Natural killer cell (primary cell): Measurements from ENCODE around the gene DSG2. TPM values are rescaled to one million over a fixed set of nuclear protein-coding genes. Genes with fewer than 3 reads are reported as not detected.

Experiments
- ATAC-seq, 3 donors: fragments of 150-1000 bp in 2 of 3; fragments of 200-7000 bp in 1 of 3; cut with Tn5 transposase; 1 replicate in 1 of 3; 2 replicates in 2 of 3; pipeline ENCODE4 v1.10.0; 2021; ENCODE audit warnings: mild to moderate bottlenecking in 2 of 3, moderate library complexity in 2 of 3
- DNase-seq, 2 donors: peaks; one replicate each; pipeline versions ENCODE4 v3.0.0 to v3.0.0-alpha.2; 2013 to 2021; ENCODE audit warnings: mixed read lengths in 1 of 2
- H3K27ac ChIP-seq: one replicate; pipeline ENCODE4 v1.5.1; 2013; ENCODE audit warnings: mild to moderate bottlenecking, low read length
- H3K27me3 ChIP-seq: one replicate; pipeline ENCODE4 v1.6.1; 2013; ENCODE audit warnings: low read length; ENCODE audit not compliant: control insufficient read depth, insufficient read depth
- H3K36me3 ChIP-seq: one replicate; pipeline ENCODE4 v1.6.1; 2013; ENCODE audit warnings: low read length; ENCODE audit not compliant: control insufficient read depth, insufficient read depth
- H3K4me1 ChIP-seq: one replicate; pipeline ENCODE4 v1.6.1; 2013; ENCODE audit warnings: low read length; ENCODE audit not compliant: control insufficient read depth, insufficient read depth
- H3K4me3 ChIP-seq: one replicate; pipeline ENCODE4 v1.5.1; 2013; ENCODE audit warnings: low read length
- H3K9me3 ChIP-seq: one replicate; pipeline ENCODE4 v1.6.1; 2013; ENCODE audit warnings: low read length; ENCODE audit not compliant: control insufficient read depth, insufficient read depth
- H3K27ac Mint-ChIP-seq, 2 donors: one replicate each; pipeline ENCODE4 v1.8.0; 2022; ENCODE audit warnings: mild to moderate bottlenecking in 2 of 2, mixed read lengths in 2 of 2, moderate library complexity in 1 of 2
- H3K27me3 Mint-ChIP-seq, 2 donors: one replicate each; pipeline ENCODE4 v1.8.0; 2022; ENCODE audit warnings: low read depth in 2 of 2, mixed read lengths in 2 of 2
- H3K36me3 Mint-ChIP-seq: one replicate; pipeline ENCODE4 v1.8.0; 2022; ENCODE audit warnings: mixed read lengths
- H3K4me1 Mint-ChIP-seq, 2 donors: one replicate each; pipeline ENCODE4 v1.8.0; 2022; ENCODE audit warnings: mixed read lengths in 2 of 2
- H3K4me3 Mint-ChIP-seq: one replicate; pipeline ENCODE4 v1.8.0; 2022; ENCODE audit warnings: mild to moderate bottlenecking, moderate library complexity, mixed read lengths
- H3K9me3 Mint-ChIP-seq, 2 donors: one replicate each; pipeline ENCODE4 v1.8.0; 2022; ENCODE audit warnings: mixed read lengths in 2 of 2
- WGBS: methylation state at CpG from one replicate; pipeline ENCODE4 v1.1.7; 2013; ENCODE audit warnings: missing lambda C conversion rate; ENCODE audit not compliant: insufficient coverage; 5-methylcytosine and 5-hydroxymethylcytosine counted together
- intact Hi-C: fragments of 100-400 bp; cut with micrococcal nuclease; formaldehyde crosslinking; loops from one replicate; pipeline ENCODE4 v1.14.2; 2022
- total RNA-seq, 4 donors: library from RNA; stranded (reverse); fragments of 120-200 nt in 1 of 4; gene quantifications; one replicate each; pipeline versions ENCODE4 v1.2.3 to v1.2.4, GENCODE V29; 2013 to 2022
- TF ChIP-seq, protein P1 (sequence below): fragments of 200-600 bp; IDR thresholded peaks from one replicate; pipeline ENCODE4 v1.8.0; 2022; ENCODE audit warnings: antibody characterized with exemption

The DSG2 gene
- under 1 TPM in 2 of 3 donors, not detected in 1; 0.05 to 0.53 TPM for total RNA-seq
- 0.05 TPM for total RNA-seq (2013)

- Histone ChIP-seq H3K4me3 (no peak within 1 kb of the TSS), H3K27me3 (peaks cover 19% of the 10 kb centered on the region), H3K27ac (no peak within 1 kb of the TSS), H3K36me3 (no peaks in the 10 kb centered on the region), H3K4me1 (peaks cover 9% of the 10 kb centered on the region), H3K9me3 (no peaks in the 10 kb centered on the region)
- DNase-seq (peak in 1 of 2 donors; percentile 13), ATAC-seq (peak in 2 of 3 donors; percentile 73 to 76)
- H3K4me1 Mint-ChIP-seq: no peaks in the 10 kb centered on the region
- peaks cover 18 to 46% of the 10 kb centered on the region in 2 donors for H3K27me3 Mint-ChIP-seq
- H3K4me3 Mint-ChIP-seq: peak within 1 kb of the TSS; percentile 59
- TF ChIP-seq, protein P1, sequence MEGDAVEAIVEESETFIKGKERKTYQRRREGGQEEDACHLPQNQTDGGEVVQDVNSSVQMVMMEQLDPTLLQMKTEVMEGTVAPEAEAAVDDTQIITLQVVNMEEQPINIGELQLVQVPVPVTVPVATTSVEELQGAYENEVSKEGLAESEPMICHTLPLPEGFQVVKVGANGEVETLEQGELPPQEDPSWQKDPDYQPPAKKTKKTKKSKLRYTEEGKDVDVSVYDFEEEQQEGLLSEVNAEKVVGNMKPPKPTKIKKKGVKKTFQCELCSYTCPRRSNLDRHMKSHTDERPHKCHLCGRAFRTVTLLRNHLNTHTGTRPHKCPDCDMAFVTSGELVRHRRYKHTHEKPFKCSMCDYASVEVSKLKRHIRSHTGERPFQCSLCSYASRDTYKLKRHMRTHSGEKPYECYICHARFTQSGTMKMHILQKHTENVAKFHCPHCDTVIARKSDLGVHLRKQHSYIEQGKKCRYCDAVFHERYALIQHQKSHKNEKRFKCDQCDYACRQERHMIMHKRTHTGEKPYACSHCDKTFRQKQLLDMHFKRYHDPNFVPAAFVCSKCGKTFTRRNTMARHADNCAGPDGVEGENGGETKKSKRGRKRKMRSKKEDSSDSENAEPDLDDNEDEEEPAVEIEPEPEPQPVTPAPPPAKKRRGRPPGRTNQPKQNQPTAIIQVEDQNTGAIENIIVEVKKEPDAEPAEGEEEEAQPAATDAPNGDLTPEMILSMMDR: no peak
- intact Hi-C loops: no loop called here
- no peak within 1 kb of the TSS for H3K27ac Mint-ChIP-seq
- no peaks in the 10 kb centered on the region for H3K9me3 Mint-ChIP-seq
- 1% methylated on average over 79 of the region's 79 CpGs for WGBS
- H3K36me3 Mint-ChIP-seq: no peaks in the 10 kb centered on the region
These were observed at the start of gene DSG2 for GRCh38 chr18:31497836-31498573. DSG2 (plus strand) TSS chr18:31498177; CDS start chr18:31498252, 75 bp downstream.

GRCh38 chr18:31450409-31450808, 47.6 kb upstream of the DSG2 start:
- Histone ChIP-seq H3K27ac (no peak overlapping the region), H3K9me3 (no peaks in the 10 kb centered on the region), H3K4me1 (no peaks in the 10 kb centered on the region), H3K4me3 (no peak overlapping the region), H3K36me3 (no peaks in the 10 kb centered on the region), H3K27me3 (no peaks in the 10 kb centered on the region)
- Mint-ChIP-seq H3K27ac (no peak overlapping the region), H3K4me3 (no peak overlapping the region), H3K4me1 (no peaks in the 10 kb centered on the region), H3K27me3 (peaks cover 0 to 3% of the 10 kb centered on the region in 2 donors), H3K9me3 (peaks cover 0 to 2% of the 10 kb centered on the region in 2 donors), H3K36me3 (no peaks in the 10 kb centered on the region)
- ATAC-seq: no peak
- DNase-seq: no peak
- TF ChIP-seq, protein P1: no peak
- intact Hi-C loops: no loop called here

DNA sequence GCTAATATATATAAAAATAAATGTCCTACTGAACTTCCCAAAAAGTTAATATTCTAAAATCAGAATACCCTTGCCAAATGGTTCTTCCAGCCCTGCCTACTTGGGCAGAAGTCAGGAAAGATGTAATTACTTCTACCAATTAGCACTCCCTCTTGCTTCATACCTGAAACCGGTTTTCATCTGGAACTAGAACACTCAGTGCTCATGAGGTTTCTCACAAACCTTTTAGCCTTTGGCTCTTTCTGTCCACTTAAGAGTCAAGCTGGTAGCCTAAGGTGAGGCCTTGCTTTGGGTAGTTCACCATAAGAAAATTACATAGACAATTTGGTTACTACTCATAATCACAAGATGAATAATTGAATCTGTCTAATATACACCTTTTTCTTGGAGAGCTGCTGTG, 46.4 kb upstream of the DSG2 start:
- TF ChIP-seq, protein P1: no peak
- DNase-seq (no peak), ATAC-seq (no peak)
- 100% methylated on average over 1 of the region's 1 CpG for WGBS
- H3K27ac Mint-ChIP-seq: no peak overlapping the region
- Histone ChIP-seq H3K36me3 (no peaks in the 10 kb centered on the region), H3K4me3 (no peak overlapping the region), H3K27ac (no peak overlapping the region), H3K9me3 (no peaks in the 10 kb centered on the region), H3K4me1 (no peaks in the 10 kb centered on the region), H3K27me3 (no peaks in the 10 kb centered on the region)
- H3K9me3 Mint-ChIP-seq: peaks cover 0 to 2% of the 10 kb centered on the region in 2 donors
- no peaks in the 10 kb centered on the region for H3K4me1 Mint-ChIP-seq
- H3K36me3 Mint-ChIP-seq: no peaks in the 10 kb centered on the region
- H3K4me3 Mint-ChIP-seq: no peak overlapping the region
- intact Hi-C loops: no loop called here
- H3K27me3 Mint-ChIP-seq: peaks cover 0 to 3% of the 10 kb centered on the region in 2 donors
